GM19463 (cell line): ENCODE measurements around the gene SYT15.
"Not testable (repeated sequence)": the region's sequence is repeated elsewhere in the genome, so short reads cannot be mapped to it uniquely, and the experiment has no call there.

Experiments
- ATAC-seq: cut with Tn5 transposase; IDR thresholded peaks from one replicate; pipeline ENCODE4 v1.9.1; 2021; ENCODE audit warnings: mild to moderate bottlenecking, moderate library complexity; ENCODE audit not compliant: unreplicated experiment

The SYT15 gene

DNA sequence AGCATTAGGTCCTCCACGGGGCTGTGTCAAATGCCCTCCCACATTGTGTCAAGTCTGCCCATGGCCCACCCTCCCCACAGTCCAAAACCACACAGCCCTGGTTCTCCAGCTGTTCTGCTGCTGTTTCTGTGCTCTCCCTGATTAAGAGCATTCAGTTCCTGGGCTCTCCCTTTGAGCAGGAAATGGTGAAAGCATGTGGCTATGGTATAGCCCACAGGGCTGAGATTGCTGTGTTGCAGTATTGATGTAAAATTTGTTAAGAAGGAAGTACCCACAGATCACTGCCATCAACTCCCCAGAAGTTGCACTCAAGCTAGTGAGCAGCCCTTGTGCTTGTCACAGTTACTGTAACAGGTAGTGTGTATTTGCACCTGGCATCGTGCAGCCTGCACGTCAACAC, 9.3 kb downstream of the SYT15 start:
- ATAC-seq, result not testable (repeated sequence)

DNA sequence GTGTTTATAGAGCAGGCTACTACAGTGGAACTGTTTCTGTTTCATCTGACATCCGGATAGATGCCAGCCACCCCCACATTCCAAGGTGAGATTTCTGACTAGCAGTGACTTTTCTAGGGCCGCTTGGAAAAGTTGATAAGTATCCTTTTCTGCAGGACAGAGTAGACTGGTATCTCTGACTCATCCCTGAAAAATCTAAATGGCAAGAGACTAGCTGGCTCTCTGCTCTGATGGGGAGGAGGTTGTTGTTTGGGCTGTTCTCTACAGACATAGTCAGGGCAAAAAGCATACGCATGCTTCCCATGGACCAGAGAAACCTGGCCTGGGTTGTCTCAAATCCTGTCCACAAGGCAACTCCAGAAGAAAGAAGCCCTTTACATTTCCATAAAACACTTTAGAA, 10.7 kb downstream of the SYT15 start:
- ATAC-seq, result not testable (repeated sequence)

DNA sequence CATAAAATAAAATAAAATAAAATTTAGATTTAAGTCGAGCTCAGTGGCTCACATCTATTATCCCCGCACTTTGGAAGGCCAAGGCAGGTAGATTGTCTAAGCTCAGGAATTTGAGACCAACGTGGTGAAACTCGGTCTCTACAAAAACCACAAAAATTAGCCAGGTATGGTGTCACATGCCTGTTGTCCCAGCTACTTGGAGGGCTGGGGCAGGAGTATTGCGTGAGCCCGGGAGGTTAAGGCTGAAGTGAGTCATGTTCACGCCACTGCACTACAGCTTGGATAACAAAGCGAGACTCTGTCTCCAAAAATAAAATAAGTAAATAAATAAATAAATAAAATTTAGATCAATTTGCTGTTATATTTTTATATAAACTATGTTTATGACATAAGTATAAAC, 12.1 kb downstream of the SYT15 start:
- not testable (repeated sequence) for ATAC-seq

DNA sequence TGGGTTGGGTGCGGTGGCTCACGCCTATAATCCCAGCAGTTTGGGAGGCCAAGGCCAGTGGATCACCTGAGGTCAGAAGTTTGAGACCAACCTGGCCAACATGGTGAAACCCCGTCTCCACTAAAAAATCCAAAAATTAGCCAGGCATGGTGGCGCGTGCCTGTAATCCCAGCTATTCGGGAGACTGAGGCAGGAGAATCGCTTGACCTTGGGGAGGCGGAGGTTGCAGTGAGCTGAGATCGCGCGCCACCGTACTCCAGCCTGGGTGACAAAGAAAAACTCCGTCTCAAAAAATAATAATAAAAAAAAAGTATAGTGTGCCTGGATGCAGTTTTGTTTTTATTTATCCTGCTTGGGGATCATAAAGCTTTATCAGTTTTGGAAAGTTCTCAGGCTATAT, 14.4 kb downstream of the SYT15 start:
- not testable (repeated sequence) for ATAC-seq

DNA sequence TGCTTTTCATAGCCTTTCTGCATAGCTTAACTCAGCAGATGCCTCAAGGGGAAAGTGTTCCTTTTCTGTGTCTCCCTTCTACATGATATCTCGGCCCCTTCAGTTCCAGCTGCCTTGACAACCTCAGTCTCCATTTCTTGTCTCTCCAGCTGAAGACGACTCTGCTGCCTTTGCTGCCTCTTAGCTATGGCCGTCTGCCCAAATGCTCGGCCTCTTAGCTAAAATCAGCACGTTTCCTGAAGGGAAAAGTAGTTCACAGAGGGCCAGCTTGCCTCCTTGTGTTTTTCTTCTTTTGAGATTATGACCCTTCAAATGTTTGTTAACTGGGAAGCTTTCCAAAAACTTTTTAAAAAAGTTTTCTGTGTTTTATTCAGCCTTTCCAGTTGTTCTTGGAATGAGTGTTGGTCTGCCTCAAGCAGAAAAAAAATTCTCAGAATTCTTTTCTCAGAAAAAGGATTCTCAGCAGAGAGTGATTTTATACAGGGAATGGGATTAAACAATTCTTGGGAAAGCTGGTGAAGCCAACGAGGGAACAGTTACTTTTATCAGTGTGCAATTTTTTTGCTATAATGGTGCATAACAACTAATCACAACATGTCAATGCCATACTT, 15.6 kb downstream of the SYT15 start:
- not testable (repeated sequence) for ATAC-seq

DNA sequence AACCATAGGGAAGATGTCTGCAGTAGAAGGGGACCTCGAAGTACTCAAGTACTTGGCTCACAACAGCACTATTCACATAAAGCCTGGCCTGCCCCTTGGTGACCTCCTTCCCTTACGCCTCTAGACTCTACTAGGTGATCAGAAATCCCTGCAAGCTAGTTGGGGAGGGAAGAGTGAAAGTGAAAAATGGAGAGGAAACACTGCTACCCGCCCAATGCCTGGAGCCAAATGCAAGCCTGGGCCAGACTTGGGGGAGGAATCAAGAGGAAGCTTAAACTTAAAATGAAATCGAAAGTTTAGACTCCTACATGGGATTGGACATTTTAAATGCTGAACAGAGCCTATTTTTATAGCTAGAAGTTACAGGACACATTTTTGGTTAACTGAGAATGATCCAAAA, 17.6 kb downstream of the SYT15 start:
- ATAC-seq, result not testable (repeated sequence)

DNA sequence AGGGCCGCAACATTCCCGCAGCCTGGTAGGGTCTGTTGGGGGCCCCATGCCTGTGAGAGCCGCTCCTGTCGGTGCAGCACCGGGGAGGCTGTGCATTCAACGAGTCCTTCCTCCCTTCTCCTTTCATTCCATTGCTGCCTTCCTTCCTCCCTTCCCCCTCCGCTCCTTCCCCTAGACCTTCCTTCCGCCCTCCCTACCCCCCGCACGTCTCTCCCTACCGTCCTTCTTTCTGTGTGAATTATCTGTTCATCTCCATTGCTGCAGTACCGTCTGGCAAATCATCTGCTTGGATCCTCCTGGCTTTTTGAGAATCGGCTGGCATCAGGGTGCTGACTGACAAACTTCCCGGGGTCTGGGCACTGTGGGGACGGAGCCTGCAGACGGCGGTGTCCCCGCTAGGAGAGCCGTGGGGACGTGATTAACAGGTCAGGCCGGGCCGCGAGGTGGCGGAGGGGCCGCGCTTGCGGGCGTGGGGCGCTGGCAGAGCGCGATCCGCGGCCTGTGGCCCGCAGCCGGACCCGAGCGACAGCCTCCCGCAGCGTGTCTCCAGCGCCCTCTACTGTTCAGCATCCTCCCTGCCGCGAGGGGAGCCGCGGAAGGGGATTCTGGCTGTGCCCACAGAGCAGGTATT, 18.8 kb downstream of the SYT15 start:
- peak; percentile 87 for ATAC-seq

DNA sequence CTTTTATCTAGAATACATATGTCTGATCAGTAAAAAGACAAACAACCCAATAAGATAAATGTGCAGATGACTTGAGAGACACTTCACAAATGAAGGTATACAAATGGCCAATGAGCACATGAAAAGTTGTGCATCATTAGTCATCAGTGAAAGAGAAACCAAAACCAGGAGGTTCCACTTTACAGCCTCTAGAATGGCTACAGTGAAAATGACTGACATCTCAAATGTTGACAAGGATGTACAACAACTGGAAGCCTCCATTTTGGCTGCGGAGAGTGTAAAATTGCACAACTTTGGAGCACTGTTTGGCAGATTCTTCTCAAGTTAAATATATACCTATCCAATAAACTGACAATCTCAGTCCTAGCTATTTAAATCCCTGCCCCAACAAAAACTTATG, 21.6 kb downstream of the SYT15 start:
- peak; percentile 62 for ATAC-seq

DNA sequence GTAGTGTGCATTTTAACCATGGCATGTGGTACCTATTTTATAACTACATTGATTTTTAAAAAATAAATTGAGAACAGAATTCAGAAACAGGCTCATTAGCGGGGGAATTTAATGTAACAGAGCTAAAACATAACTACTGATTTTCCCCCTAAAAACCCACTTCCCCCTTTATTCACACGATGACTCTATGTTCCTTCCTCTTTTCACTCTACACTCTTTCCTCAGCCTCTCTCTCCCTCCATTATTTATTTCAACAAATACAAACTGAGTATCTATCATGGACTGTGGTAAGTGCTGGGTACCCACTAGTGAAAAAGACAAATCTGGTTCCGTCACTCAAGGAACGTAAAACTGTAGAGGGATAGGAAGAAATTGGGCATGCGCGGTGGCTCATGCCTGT, 36.6 kb downstream of the SYT15 start:
- ATAC-seq, result not testable (repeated sequence)

DNA sequence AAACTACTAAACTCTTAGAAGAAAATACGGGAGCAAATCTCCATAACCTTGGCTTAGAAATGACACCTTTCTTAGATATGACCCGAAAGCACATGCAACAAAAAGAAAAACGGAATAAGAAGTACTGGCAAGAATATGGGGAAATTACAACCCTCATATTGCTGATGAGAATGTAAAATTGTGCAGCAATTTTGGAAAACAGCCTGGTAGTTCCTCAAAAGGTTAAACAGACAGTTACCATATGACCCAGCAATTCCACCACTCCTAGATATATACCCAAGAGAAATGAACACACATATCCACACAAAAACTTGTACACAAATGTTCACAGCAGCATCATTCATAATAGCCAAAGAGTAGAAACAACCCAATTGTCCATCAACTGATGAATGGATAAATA, 37.3 kb downstream of the SYT15 start:
- ATAC-seq, result not testable (repeated sequence)

DNA sequence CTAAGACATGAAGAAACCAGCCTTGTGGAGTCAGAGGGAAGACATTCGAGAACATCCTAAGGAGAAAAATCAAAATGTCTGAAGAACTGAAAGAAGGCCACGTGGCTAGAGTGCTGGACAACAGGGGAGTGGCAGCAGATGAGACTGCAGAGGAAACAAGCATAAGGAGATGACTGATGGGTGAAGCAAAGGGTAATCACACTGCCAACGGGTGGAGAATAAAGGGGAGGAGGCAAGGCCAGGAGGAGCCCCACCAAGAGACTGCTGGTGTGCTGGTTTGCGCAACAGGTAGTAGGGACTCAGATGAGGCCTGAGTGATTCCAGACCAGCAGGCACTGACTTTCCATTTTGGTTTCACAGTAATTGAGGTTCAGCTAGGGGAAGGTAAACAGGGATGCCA, 38.2 kb downstream of the SYT15 start:
- ATAC-seq, result not testable (repeated sequence)

DNA sequence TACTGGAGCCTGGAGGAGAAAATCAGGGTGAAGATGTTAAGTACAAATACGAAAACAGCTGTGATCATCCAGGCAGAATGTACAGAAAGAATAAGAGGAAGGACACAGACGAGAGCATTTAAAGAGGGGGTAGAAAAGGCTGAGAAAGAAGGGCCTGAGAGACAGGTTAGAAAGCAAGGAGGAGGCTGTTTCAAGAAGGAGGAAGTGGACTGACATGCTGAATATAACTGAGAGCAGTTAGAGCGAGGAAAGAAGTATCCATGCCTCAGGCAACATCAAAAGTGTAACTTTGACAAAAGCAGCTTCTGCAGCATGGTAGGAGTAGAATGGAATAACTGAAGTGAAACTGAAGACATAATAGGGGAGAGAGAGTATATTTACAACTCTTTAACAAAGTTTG, 39.0 kb downstream of the SYT15 start:
- not testable (repeated sequence) for ATAC-seq

DNA sequence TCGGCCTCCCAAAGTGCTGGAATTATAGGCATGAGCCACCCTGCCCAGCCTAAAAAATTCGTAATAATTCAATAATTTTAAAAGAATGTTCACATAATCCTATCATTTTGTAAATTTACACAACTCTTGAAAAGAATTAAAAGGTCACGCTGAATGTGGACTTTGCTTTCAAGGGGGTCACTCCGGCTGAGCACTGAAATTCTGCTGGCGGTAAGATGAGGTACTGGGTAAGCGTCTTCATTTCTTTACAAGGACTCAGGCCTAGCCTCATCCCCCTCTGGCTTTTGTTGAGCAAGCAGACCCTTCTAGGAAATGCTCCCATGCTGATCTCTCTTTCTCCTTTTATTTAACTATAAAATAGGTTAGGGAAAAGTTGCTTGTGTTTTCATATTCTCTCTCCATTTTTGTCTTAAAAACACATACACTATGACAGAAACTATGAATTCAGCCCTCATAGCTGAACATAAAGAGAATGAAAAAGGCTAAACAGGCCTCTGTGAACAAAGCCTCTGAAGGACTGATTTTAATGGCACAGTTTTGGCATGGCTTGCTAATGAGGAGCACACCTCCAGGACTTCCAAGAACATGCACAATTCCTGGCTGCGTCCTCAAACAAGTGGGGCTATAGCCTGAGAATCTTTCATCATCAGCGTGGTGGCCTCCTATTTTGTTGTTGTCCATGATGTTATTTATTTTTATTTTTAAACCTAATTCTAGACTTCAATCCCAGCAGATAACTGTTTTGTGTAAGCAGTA, 45.1 kb downstream of the SYT15 start:
- ATAC-seq, result not testable (repeated sequence)

DNA sequence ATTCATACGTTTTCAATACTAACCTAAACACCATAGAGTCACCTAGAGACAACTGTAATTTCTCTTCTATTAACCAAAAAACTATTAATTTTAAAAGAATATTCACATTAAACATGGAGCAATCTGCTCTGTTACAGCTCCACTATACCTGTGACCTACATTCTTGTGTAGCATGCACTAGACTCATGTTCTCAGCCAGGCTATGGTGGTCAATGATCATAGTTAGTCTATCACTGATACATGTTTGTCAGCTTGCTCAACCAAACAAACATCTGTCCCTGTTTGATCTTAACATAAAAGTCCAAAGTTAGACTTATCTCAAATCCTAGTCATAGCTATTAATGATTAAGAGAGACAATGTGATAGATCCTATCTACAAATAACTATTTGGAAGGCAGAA, 50.9 kb downstream of the SYT15 start:
- not testable (repeated sequence) for ATAC-seq

DNA sequence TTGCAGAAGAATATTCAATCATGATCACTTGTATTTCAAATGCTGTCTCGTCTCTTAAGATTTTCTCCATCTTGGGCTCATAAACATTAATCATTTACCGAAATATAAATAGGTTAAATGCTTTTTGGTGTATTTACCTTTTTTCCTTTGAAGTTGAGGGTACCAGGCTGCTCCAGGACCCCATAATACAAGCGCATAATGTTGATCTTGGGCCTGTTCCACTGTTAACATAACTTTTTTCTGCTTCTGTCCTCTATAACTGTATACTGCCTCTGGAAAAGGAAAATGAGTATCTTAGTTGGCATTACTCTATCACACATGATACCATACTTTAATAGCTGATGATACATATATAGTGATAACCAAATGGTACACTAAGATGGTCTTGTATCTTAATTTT, 51.9 kb downstream of the SYT15 start:
- ATAC-seq, result not testable (repeated sequence)

DNA sequence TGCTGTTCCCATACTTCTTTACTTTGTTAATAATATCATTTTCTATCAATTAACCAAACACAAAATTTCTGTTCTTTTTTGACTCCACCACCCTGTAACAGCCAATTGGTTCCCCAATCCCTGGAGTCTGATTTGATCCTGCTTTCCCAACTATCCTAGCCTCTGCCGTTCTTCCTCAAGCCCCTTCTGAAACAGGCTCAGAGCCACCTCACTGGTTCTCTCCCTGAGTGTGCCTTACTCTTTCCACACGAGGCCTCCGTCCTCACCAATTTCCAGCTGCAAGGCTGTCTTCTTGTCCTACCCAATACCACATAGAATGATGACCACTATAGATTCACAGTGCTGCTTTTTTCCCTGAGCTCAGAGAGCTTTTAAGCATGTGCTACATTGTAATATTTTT, 52.8 kb downstream of the SYT15 start:
- not testable (repeated sequence) for ATAC-seq

DNA sequence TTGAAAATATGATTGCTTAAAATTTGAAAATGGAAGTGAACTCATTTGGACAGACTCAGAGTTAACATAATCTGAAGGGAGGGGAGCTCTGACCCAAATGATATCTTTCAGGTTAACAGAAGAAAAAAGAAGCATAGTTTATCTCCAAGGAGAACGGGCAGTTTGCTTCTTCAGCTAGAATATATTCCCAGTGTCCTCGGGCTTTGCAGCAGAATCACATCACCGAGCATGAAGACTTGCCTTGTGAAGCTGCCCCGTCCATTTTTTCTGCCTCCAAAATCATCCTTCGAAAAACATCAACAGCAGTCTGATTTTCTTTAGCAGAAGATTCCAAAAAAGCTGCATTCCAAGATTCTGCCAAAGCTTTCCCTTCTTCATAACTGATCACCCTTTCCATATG, 55.8 kb downstream of the SYT15 start:
- not testable (repeated sequence) for ATAC-seq

DNA sequence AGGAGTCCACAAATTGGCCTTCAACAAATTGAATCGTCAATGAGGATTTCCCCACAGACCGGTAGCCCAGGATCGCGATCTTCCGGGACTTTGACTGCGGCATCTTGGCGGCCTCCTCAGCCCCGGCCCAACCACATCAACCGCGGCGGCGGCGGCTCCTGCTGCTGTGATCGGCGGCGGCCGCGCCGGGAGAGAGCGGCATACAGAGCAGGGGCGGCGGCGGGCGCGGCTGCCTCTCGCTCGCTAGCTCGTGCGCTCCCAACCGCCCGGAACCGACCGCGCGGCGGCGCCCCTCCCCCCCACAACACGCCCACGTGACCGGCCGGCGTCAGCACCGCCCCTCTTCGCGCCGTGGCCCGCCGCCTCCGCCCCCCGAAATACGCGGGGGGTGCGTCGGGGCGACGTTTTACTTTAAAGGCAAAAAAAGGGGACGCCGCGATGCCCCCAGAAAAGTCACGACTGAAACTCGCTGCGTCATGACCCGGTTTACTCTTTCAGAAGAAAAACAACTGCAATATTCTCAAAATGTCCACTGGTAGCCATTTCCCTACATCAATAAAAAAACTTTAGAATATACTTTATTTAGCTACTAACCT, 56.5 kb downstream of the SYT15 start:
- ATAC-seq, result peak; percentile 92

DNA sequence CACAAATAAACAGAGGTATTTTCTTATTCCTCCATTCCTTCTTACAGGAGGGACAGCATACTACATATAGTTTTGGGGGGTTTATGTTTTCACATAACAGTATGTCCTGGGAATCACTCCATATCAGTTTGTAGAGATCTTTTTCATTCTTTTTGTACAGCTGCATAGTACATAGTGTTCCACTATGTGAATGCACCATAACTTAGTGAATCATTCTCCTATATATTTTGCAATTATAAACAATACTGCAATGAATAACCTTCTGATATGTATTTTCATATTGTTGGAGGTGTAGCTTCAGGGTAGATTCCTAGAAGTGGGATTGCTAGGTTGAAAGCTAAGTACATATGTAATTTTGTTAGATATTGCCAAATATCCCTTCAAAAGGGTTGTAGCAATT, 61.1 kb downstream of the SYT15 start:
- not testable (repeated sequence) for ATAC-seq
